Breast epithelium (tissue), 3 donors: Measurements from ENCODE around the gene CRELD1.

Experiments used
- POLR2A ChIP-seq: fragments of 450-650 bp; IDR thresholded peaks from one replicate; pipeline ENCODE4 v1.6.1; 2016; ENCODE audit warnings: antibody characterized with exemption, mild to moderate bottlenecking, moderate library complexity
- POLR2AphosphoS5 ChIP-seq, 3 donors: sonication (generic); formaldehyde crosslinking; IDR thresholded peaks; one replicate each; pipeline ENCODE4 v1.6.1; 2017; ENCODE audit warnings: antibody characterized with exemption in 3 of 3
- TF ChIP-seq, protein P1 (sequence below), 3 donors: fragments of 450-650 bp; IDR thresholded peaks; one replicate each; pipeline ENCODE4 v1.5.1; 2016 to 2017; ENCODE audit warnings: antibody characterized with exemption in 3 of 3, mild to moderate bottlenecking in 3 of 3, moderate library complexity in 3 of 3

DNA sequence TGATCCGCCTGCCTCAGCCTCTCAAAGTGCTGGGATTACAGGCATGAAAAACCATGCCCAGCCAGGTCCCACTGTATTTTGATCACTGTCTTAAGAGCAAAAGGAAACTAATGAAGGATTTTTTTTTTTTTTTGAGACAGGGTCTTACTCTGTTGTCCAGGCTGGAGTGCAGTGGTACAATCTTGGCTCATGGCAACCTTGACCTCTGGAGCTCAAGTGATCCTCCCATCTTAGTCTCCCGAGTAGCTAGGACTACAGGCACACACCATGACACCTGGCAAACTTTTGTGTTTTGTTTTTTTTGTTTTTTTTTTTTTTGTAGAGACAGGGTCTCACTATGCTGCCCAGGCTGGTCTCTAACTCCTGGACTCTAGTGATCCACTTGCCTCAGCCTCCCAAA lies 46.6 kb downstream of the CRELD1 start:
- TF ChIP-seq, protein P1, sequence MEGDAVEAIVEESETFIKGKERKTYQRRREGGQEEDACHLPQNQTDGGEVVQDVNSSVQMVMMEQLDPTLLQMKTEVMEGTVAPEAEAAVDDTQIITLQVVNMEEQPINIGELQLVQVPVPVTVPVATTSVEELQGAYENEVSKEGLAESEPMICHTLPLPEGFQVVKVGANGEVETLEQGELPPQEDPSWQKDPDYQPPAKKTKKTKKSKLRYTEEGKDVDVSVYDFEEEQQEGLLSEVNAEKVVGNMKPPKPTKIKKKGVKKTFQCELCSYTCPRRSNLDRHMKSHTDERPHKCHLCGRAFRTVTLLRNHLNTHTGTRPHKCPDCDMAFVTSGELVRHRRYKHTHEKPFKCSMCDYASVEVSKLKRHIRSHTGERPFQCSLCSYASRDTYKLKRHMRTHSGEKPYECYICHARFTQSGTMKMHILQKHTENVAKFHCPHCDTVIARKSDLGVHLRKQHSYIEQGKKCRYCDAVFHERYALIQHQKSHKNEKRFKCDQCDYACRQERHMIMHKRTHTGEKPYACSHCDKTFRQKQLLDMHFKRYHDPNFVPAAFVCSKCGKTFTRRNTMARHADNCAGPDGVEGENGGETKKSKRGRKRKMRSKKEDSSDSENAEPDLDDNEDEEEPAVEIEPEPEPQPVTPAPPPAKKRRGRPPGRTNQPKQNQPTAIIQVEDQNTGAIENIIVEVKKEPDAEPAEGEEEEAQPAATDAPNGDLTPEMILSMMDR (IDR thresholded peaks at IDR 0.05) = no peak
- TF ChIP-seq POLR2AphosphoS5 (IDR thresholded peaks at IDR 0.05) (no peak), POLR2A (no peak)
